HUES48 (cell line): Measurements from ENCODE around the gene NEK7.
"Not testable (repeated sequence)": the region's sequence is repeated elsewhere in the genome, so short reads cannot be mapped to it uniquely, and the experiment has no call there.

Experiments used
- H3K27ac ChIP-seq: one replicate; pipeline ENCODE4 v1.7.0; 2013; ENCODE audit warnings: low read depth, low read length, inconsistent platforms
- H3K27me3 ChIP-seq: 2 replicates; pipeline ENCODE4 v1.6.1; 2013; ENCODE audit warnings: mild to moderate bottlenecking, low read length; ENCODE audit not compliant: control insufficient read depth, insufficient read depth
- H3K36me3 ChIP-seq: 2 replicates; pipeline ENCODE4 v1.6.1; 2013; ENCODE audit warnings: low read length; ENCODE audit not compliant: control insufficient read depth, insufficient read depth
- H3K4me1 ChIP-seq: 2 replicates; pipeline ENCODE4 v1.6.1; 2013; ENCODE audit warnings: mild to moderate bottlenecking, low read length; ENCODE audit not compliant: control insufficient read depth, insufficient read depth
- H3K4me3 ChIP-seq: 2 replicates; pipeline ENCODE4 v1.5.1; 2013; ENCODE audit warnings: mild to moderate bottlenecking, low read depth, low read length
- H3K9ac ChIP-seq: 2 replicates; pipeline ENCODE4 v1.6.1; 2013; ENCODE audit warnings: mild to moderate bottlenecking, low read depth, low read length, moderate library complexity
- H3K9me3 ChIP-seq: 2 replicates; pipeline ENCODE4 v1.6.1; 2013; ENCODE audit warnings: low read length; ENCODE audit not compliant: control insufficient read depth, insufficient read depth

NEK7 gene

DNA sequence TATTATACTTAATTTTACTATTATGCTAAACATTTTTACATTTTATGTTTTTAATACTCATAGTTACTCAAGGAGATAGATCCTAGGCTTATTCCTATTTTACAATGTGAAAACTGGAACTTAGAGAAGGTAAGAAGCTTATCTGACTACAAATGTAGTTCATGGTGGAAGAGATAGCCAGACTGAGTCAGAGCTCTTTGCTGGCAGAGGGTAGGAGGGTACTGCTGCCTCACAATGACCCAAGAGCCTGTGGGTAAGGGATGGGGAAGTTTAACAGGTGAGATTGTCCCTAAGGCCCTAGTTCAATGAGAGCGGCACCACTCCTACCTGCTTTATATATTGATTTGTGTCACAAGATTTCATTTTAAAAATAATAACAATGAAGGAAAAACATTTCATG, 34.1 kb upstream of the NEK7 start:
- H3K36me3 ChIP-seq, result no peaks in the 10 kb centered on the region
- H3K9ac ChIP-seq, result no peak overlapping the region
- H3K9me3 ChIP-seq, result no peaks in the 10 kb centered on the region
- H3K27ac ChIP-seq, result no peak overlapping the region
- H3K4me3 ChIP-seq, result no peak overlapping the region
- peaks cover 4% of the 10 kb centered on the region; the same call in 1 of the 2 replicates for H3K4me1 ChIP-seq
- no peaks in the 10 kb centered on the region for H3K27me3 ChIP-seq

GRCh38 chr1:198123133-198123532, 33.7 kb upstream of the NEK7 start:
- Histone ChIP-seq H3K4me3 (no peak overlapping the region), H3K9ac (no peak overlapping the region), H3K27ac (no peak overlapping the region), H3K27me3 (no peaks in the 10 kb centered on the region), H3K36me3 (no peaks in the 10 kb centered on the region), H3K9me3 (no peaks in the 10 kb centered on the region), H3K4me1 (no peaks in the 10 kb centered on the region; the same call in 1 of the 2 replicates)

- Histone ChIP-seq H3K9me3 (no peaks in the 10 kb centered on the region), H3K27me3 (no peaks in the 10 kb centered on the region), H3K4me1 (no peaks in the 10 kb centered on the region; the same call in 1 of the 2 replicates), H3K4me3 (no peak overlapping the region), H3K36me3 (no peaks in the 10 kb centered on the region), H3K9ac (no peak overlapping the region), H3K27ac (no peak overlapping the region)
These were observed 32.1 kb upstream of the NEK7 start for GRCh38 chr1:198124673-198125072.

- H3K4me3 ChIP-seq, result no peak overlapping the region
- no peaks in the 10 kb centered on the region for H3K27me3 ChIP-seq
- H3K9me3 ChIP-seq, result no peaks in the 10 kb centered on the region
- no peaks in the 10 kb centered on the region; the same call in 1 of the 2 replicates for H3K4me1 ChIP-seq
- no peak overlapping the region for H3K9ac ChIP-seq
- H3K27ac ChIP-seq, result no peak overlapping the region
- H3K36me3 ChIP-seq, result no peaks in the 10 kb centered on the region
These were observed 30.6 kb upstream of the NEK7 start for GRCh38 chr1:198125995-198126735.

DNA sequence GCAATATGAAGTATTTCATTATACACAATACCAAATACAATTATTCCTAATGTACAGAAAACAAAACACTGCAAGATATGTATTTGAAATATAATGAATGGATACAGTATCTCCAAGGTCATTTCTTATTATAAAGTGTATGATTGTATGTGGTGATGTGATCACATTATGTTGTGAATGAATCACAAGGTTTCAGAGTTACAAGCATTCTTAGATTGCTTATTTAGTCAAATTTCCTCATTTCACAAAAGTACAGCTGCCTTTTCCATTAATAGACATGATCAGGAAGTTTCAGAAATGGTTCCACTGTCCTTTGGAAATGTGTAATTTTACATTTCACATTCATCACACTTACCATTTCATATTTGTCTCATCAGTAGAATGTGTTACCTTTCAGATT, 28.3 kb upstream of the NEK7 start:
- Histone ChIP-seq H3K9ac (no peak overlapping the region), H3K36me3 (no peaks in the 10 kb centered on the region), H3K27ac (no peak overlapping the region), H3K4me1 (no peaks in the 10 kb centered on the region), H3K27me3 (no peaks in the 10 kb centered on the region), H3K9me3 (no peaks in the 10 kb centered on the region), H3K4me3 (no peak overlapping the region)

GRCh38 chr1:198130053-198130452, 26.7 kb upstream of the NEK7 start:
- not testable (repeated sequence) for H3K4me1 ChIP-seq, H3K9me3 ChIP-seq, H3K27me3 ChIP-seq

GRCh38 chr1:198132060-198132781, 24.6 kb upstream of the NEK7 start:
- Histone ChIP-seq H3K4me1 (no peaks in the 10 kb centered on the region), H3K27me3 (no peaks in the 10 kb centered on the region), H3K36me3 (no peaks in the 10 kb centered on the region), H3K9me3 (no peaks in the 10 kb centered on the region), H3K4me3 (no peak overlapping the region), H3K27ac (no peak overlapping the region), H3K9ac (no peak overlapping the region)

More at GRCh38 chr1:198130053-198130452, 26.7 kb upstream of the NEK7 start:
- not testable (repeated sequence) for H3K36me3 ChIP-seq, H3K9ac ChIP-seq, H3K4me3 ChIP-seq, H3K27ac ChIP-seq

GRCh38 chr1:198134252-198134651, 22.5 kb upstream of the NEK7 start:
- H3K9me3 ChIP-seq, result no peaks in the 10 kb centered on the region
- no peak overlapping the region for H3K9ac ChIP-seq
- no peaks in the 10 kb centered on the region for H3K27me3 ChIP-seq
- no peak overlapping the region for H3K4me3 ChIP-seq
- H3K4me1 ChIP-seq, result no peaks in the 10 kb centered on the region
- H3K36me3 ChIP-seq, result no peaks in the 10 kb centered on the region
- no peak overlapping the region for H3K27ac ChIP-seq

DNA sequence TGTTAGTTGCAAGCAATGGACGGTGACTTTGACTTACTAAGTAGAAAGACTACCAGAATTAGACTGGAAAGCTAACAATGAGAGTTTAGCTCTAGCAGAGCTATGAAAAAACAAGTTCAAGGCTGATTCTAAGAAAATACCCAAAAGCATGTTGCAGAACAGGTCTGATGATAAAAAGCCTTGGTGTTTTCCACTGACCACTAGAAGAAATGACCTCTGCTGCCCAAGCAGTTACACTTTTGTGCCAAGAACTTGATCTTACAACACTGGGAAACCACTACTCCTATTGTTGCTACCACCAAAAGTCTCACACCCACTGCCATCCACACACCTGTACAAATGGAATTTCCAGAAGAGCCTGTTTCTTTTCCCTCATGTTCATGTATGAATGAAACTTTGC, 21.4 kb upstream of the NEK7 start:
- H3K4me3 ChIP-seq, result no peak overlapping the region
- H3K9me3 ChIP-seq, result no peaks in the 10 kb centered on the region
- H3K36me3 ChIP-seq, result no peaks in the 10 kb centered on the region
- H3K27me3 ChIP-seq, result no peaks in the 10 kb centered on the region
- H3K27ac ChIP-seq, result no peak overlapping the region
- H3K4me1 ChIP-seq, result no peaks in the 10 kb centered on the region
- H3K9ac ChIP-seq, result no peak overlapping the region

DNA sequence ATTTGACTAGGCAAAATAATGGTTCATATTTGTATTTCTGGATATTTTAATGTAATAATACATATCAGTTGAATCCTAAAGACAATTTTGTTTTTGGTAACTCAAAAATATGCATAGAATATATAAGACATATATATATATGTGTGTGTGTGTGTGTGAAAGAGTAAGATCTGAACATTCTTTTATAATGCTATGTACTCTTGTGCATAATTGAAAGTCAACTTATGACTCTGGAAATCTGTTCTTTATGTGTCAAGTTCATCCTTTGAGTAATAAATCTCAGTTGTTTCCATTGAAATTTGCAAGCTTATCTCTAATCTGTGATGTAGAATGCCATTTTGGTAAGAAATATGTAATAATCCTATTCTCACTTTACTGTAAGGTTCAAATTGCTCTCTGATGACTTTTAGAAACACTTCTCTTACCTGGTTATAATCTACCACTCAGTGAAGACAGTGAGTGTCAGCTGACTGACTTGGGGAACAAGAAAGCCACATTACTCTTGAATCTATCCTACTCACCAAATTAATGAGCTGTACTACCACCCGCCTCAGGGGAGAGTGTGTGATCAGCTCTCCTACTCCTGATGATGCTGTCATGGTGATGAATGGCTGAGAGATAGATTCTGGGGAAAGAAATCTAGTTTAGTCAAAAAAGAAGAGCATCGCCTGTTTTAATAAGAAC, 15.0 kb upstream of the NEK7 start:
- Histone ChIP-seq H3K27ac (no peak overlapping the region), H3K4me1 (no peaks in the 10 kb centered on the region), H3K27me3 (no peaks in the 10 kb centered on the region), H3K36me3 (no peaks in the 10 kb centered on the region), H3K4me3 (no peak overlapping the region), H3K9me3 (no peaks in the 10 kb centered on the region), H3K9ac (no peak overlapping the region)

- Histone ChIP-seq H3K4me3 (no peak overlapping the region), H3K4me1 (no peaks in the 10 kb centered on the region), H3K9me3 (no peaks in the 10 kb centered on the region), H3K27me3 (no peaks in the 10 kb centered on the region), H3K9ac (no peak overlapping the region), H3K27ac (no peak overlapping the region), H3K36me3 (no peaks in the 10 kb centered on the region)
These were observed 13.0 kb upstream of the NEK7 start for GRCh38 chr1:198143797-198144196.
